GM10266 (cell line): ENCODE results near the gene ADAMTS16.

Experiments
- DNase-seq: peaks from one replicate; pipeline ENCODE4 v3.0.0; 2012; ENCODE audit errors: extremely low spot score
- TF ChIP-seq, protein P1 (sequence below): IDR thresholded peaks from 2 replicates; pipeline ENCODE4 v1.5.1; 2012; ENCODE audit warnings: mild to moderate bottlenecking, low read depth; ENCODE audit not compliant: control insufficient read depth, insufficient read depth; ENCODE audit errors: missing control alignments

Gene ADAMTS16

DNA sequence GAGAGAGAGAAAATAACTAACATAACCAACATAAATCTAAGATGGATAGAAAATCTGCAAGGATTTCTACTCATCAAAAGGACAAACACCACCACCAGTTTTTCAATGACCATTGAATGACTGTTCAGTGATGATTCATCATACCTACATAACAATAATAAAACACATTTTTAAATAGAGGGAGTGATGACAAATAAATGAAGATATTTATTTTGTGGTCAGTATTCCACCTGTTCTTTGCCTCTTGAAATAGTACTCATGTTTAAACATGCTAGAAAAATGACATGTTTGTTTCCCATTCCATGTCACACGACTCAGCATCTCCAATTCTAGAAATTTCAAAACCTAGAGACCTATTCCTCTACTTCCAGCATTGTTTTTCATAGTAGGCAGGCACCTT, 34.6 kb upstream of the ADAMTS16 start:
- DNase-seq, result no peak
- TF ChIP-seq, protein P1, sequence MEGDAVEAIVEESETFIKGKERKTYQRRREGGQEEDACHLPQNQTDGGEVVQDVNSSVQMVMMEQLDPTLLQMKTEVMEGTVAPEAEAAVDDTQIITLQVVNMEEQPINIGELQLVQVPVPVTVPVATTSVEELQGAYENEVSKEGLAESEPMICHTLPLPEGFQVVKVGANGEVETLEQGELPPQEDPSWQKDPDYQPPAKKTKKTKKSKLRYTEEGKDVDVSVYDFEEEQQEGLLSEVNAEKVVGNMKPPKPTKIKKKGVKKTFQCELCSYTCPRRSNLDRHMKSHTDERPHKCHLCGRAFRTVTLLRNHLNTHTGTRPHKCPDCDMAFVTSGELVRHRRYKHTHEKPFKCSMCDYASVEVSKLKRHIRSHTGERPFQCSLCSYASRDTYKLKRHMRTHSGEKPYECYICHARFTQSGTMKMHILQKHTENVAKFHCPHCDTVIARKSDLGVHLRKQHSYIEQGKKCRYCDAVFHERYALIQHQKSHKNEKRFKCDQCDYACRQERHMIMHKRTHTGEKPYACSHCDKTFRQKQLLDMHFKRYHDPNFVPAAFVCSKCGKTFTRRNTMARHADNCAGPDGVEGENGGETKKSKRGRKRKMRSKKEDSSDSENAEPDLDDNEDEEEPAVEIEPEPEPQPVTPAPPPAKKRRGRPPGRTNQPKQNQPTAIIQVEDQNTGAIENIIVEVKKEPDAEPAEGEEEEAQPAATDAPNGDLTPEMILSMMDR, result no peak

DNA sequence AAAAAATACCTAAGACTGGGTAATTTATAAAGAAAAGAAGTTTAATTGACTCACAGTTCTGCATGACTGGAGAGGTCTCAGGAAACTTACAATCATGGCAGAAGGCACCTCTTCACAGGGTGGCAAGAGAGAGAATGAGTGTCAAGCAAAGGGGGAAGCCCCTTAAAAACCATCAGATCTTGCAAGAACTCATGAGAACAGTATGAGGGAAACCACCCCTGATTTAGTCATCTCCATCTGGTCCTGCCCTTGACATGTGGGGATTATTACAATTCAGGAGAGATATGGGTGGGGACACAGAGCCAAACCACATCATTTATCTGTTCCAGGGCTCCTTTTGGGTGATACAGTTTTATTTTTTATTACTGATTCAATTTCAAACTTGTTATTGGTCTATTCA, 23.2 kb upstream of the ADAMTS16 start:
- TF ChIP-seq, protein P1, result no peak
- DNase-seq, result no peak

DNA sequence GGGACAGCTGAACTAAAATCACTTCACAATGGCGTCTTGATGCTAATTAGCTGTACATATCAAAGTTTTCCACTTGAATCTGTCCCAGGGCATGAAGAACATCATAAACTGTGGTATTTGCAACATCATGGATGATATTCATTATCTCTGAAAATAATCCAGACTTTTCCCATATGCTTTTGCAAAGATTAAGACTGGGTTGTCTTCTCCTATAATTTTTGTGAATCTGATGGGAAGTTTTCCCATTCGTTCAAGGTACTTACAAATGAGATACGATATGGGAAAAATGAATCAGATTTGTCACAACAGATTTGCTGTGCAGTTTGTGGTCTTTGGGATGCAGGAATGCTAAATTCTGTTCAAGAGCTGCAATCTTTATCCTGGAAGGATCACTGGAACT, 17.4 kb upstream of the ADAMTS16 start:
- DNase-seq, result no peak
- TF ChIP-seq, protein P1, result no peak

DNA sequence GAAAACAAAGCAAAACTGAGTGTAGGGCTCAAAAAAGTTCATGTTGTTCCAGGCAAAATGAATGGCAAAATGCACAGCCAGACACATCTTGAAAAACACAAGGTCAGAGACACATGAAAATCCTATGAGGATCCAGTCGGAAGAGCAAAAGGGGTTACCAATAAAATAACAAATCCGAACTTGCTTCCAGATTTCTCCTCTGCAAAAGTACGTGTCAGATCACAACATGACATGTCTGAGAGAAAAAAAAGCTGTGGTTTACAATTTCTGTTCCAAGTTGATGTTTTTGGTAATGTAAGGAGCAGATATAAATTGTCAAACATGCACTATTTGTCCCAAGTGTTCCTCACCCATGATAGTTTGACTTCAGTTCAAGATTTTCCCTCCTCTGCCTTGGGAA, 15.9 kb upstream of the ADAMTS16 start:
- TF ChIP-seq, protein P1, result no peak
- DNase-seq, result no peak

DNA sequence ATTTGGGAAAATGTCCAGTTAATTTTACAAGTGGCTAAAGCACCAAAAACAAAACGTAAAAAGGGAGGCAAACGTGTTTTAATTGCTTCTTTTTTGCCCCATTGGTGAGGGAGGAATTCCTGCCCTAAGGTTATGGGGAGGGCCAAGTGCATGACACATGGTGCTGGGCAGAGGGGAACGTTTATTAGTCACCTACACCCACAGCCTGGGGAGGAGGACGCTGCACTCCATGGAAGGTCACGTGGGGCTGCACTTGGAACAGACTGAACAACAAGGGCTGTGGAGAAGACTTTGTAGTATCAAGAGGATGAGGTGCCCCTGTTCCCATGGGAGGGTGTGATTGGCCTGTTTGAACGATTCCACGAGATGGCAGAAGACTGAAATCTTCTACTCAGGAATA, 13.7 kb upstream of the ADAMTS16 start:
- no peak for DNase-seq
- TF ChIP-seq, protein P1, result no peak

DNA sequence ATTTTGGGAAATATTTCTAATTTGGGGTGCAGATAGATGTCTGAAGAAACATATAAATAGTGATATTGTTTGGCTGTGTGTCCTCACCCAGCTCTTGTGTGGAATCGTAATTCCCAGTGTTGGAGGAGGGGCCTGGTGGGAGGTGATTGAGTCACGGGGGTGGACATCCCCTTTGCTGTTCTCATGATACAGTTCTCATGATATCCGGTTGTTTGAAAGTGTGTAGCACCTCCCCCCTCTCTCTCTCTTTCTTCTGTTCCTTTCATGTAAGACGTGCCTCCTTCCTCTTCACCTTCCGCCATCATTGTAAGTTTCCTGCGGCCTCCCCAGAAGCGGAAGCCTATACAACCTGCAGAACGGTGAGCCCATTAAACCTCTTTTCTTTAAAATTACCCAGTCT, 11.4 kb upstream of the ADAMTS16 start:
- TF ChIP-seq, protein P1, result no peak
- DNase-seq, result no peak

DNA sequence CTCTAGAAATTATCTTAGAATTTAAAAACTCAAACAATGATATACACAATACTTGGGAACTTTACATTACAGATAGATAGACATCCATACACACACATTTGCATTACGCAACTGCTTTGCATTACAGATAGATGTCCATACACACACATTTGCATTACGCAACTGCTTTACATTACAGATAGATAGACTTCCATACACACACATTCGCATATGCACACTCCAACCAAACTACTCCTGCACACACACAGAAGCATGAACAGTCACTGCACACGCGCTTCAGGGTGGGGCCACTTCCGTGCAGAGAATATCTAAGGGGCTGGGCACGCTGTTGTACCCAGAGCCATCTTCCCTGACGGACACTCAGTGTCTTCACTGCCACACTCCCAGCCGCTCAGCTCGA, 7.9 kb upstream of the ADAMTS16 start:
- no peak for DNase-seq

More for the DNA sequence above, 7.9 kb upstream of the ADAMTS16 start:
- TF ChIP-seq, protein P1, result no peak
